Measurements from ENCODE around the gene CAMK2A. TPM values are rescaled to one million over a fixed set of nuclear protein-coding genes. Genes with fewer than 3 reads are reported as not detected.

Gene CAMK2A
- total RNA-seq, 1 donor from 2014 or later: not detected

GRCh38 chr5:150184990-150185912 is 104.3 kb downstream of the CAMK2A start:
- no peak overlapping the region for H3K4me3 ChIP-seq (ENCODE audit: low read depth, low read length)
- TF ChIP-seq, protein P1, sequence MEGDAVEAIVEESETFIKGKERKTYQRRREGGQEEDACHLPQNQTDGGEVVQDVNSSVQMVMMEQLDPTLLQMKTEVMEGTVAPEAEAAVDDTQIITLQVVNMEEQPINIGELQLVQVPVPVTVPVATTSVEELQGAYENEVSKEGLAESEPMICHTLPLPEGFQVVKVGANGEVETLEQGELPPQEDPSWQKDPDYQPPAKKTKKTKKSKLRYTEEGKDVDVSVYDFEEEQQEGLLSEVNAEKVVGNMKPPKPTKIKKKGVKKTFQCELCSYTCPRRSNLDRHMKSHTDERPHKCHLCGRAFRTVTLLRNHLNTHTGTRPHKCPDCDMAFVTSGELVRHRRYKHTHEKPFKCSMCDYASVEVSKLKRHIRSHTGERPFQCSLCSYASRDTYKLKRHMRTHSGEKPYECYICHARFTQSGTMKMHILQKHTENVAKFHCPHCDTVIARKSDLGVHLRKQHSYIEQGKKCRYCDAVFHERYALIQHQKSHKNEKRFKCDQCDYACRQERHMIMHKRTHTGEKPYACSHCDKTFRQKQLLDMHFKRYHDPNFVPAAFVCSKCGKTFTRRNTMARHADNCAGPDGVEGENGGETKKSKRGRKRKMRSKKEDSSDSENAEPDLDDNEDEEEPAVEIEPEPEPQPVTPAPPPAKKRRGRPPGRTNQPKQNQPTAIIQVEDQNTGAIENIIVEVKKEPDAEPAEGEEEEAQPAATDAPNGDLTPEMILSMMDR (conservative IDR thresholded peaks at IDR 0.05; ENCODE audit: low read depth, low read length): no peak
- DNase-seq (ENCODE audit: low read depth): no peak

DNA sequence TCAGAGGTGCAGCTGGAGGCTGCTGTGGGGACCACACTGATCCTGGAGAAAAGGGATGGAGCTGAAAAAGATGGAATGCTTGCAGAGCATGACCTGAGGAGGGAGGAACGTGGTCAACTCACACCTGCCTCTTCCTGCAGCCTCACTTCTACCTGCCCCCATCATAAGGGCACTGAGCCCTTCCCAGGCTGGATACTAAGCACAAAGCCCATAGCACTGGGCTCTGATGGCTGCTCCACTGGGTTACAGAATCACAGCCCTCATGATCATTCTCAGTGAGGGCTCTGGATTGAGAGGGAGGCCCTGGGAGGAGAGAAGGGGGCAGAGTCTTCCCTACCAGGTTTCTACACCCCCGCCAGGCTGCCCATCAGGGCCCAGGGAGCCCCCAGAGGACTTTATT is 105.6 kb downstream of the CAMK2A start:
- no peak overlapping the region for H3K4me3 ChIP-seq (ENCODE audit: low read depth, low read length)
- TF ChIP-seq, protein P1 (conservative IDR thresholded peaks at IDR 0.05; ENCODE audit: low read depth, low read length): no peak
- DNase-seq (ENCODE audit: low read depth): no peak

DNA sequence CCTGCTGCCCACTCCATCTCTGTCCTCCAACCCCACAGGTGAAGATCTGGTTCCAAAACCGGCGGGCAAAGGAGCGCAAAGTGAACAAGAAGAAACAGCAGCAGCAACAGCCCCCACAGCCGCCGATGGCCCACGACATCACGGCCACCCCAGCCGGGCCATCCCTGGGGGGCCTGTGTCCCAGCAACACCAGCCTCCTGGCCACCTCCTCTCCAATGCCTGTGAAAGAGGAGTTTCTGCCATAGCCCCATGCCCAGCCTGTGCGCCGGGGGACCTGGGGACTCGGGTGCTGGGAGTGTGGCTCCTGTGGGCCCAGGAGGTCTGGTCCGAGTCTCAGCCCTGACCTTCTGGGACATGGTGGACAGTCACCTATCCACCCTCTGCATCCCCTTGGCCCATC is 106.1 kb downstream of the CAMK2A start:
- TF ChIP-seq, protein P1 (conservative IDR thresholded peaks at IDR 0.05; ENCODE audit: low read depth, low read length): no peak
- DNase-seq (ENCODE audit: low read depth): no peak
- no peak overlapping the region for H3K4me3 ChIP-seq (ENCODE audit: low read depth, low read length)

- DNase-seq (ENCODE audit: low read depth): no peak
- TF ChIP-seq, protein P1 (conservative IDR thresholded peaks at IDR 0.05; ENCODE audit: low read depth, low read length): no peak
- H3K4me3 ChIP-seq (ENCODE audit: low read depth, low read length): no peak overlapping the region
Measured at GRCh38 chr5:150182774-150183173, 106.8 kb downstream of the CAMK2A start.

DNA sequence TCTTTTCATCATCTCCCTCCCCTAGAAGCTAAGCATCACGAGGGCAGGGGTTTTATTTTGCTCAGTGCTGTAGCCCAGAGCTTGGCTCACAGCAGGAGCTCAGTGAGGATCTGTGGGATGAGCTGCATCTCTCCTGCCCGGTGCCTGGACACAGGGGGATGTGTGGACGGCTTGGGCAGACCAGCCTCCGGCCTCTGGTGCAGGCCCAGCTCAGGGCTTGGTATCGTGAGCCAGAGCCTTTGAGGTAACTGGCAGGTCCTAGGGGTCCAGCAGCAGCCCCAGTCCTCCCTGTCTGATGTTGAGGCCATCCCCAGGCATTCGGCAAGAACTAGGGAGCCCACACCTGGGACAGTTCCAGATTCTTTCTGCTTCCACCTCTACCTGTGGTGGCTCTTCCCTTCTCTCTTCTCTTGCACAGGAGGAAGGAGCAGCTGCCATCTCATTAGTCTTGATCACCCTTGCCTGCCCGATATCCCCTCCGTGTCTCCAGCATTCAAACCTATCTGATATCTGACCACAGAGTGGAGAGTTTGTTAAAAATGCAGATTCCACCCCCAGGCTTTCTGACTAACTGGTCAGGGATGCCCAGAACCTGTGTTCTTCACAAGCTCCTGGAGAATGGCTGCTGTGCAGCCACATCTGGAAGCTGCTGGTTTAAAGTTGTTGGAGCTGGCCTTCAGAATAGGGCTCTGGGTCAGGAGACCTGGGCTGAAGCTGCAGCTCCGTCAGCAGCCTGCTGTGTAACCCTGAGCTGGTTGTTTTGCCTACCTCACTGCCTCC is 107.6 kb downstream of the CAMK2A start:
- DNase-seq (ENCODE audit: low read depth): no peak
- H3K4me3 ChIP-seq (ENCODE audit: low read depth, low read length): no peak overlapping the region
- TF ChIP-seq, protein P1 (conservative IDR thresholded peaks at IDR 0.05; ENCODE audit: low read depth, low read length): no peak

DNA sequence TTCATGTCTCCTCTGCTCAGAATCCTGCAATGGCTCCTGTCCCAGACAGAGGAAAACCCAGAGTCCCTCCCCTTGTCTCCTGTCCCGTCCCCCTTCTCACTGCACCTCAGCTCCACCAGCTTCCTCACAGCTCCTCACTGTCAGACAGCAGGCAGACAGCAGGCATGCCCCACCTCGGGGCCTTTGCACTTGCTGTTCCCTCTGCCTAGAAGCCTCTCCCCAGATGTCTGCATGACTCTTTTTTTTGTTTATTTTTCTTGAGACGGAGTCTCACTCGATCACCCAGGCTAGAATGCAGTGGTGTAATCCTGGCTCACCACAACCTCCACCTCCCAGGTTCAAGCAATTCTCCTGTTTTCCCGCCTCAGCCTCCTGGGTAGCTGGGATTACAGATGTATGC is 108.5 kb downstream of the CAMK2A start:
- H3K4me3 ChIP-seq (ENCODE audit: low read depth, low read length): no peak overlapping the region
- TF ChIP-seq, protein P1 (conservative IDR thresholded peaks at IDR 0.05; ENCODE audit: low read depth, low read length): no peak
- no peak for DNase-seq (ENCODE audit: low read depth)

All from epithelial cell of proximal tubule (primary cell).